Activated CD8-positive, alpha-beta memory T cell treated with anti-CD3 and anti-CD28 coated beads for 4 hours (primary cell): ENCODE results near the gene ZNF444.

Source experiments
- DNase-seq, 2 donors: peaks; one replicate each; pipeline ENCODE4 v3.0.0-alpha.2; 2020; ENCODE audit warnings: low read depth in 2 of 2

ZNF444 gene

DNA sequence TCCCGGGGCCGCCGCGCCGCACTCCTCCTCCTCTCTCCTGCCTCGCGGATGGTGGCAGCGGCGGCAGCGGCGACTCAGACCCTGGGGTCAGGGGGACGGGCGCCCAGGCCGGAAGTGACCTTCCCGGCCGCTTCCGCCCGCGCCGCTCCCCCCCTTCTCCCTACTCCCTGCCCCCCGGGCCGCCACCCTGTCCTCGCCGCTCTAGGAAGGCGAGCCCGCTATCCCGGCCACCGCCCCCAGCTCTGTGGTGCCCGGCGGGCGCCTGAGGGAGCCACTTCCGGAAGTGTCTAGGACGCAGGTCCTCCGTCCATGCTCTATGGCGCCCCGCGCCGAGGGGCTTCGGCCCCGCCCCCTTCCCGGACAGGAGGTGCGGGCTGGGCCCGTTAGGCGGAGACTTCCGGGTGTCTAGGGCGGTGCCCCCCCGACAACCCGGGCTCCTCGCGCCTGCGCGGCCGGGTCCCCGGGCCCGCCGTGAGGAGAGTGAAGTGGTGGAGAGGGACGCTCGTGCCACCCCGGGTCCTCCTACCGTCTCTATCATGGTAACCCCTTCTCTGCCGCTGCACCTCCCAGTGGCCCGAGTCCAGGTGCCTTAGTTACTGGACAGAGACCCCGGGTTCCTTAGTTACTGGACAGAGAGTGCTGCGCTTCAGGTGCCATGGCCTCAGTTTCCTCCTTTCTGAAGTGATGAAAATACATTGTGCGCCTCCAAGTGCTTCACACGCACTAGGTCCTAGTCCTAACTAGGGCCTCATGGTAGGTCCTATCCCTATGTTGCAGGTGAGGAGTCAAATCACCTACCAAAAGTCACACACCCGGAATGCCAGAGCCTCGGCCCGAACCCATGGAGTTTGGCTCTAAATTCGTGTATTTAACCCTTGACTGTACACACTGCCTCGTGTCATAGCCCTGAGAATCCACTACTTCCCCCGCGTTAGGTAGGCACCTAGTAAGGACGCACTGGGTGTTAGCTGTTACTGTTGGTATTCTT, 19.6 kb upstream of the ZNF444 start, which contains the start of gene ZNF787:
Gene ZNF787, minus strand, starts transcription at position 116 of the 988 bp plus-strand sequence. CDS start 18,078 bp downstream, outside the sequence.
- peak; percentile 94 to 95 for DNase-seq

DNA sequence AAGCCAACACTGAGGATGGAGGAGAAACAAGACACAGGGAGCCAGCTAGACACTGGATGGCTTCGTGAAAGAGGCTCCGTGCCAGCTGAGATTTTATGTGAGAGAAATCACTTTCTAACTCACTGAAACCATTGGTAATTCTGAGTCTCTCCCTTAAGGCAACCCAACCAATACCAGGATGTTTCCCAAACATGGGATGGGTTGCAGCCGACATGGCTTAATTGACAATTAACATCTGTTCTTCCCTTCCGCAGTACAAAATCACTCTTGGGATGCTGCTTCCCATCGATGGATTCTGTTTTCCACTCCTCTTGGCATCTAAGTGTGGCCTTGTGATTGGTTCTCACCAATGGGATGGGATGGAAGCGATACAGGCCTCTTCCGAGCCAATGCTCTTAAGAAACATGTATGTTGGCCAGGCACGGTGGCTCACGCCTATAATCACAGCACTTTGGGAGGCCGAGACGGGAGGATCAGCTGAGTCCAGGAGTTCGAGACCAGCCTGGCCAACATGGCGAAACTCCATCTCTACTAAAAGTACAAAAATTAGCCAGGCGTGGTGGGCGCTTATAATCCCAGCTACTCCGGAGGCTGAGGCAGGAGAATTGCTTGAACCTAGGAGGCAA, 17.7 kb upstream of the ZNF444 start:
- no peak for DNase-seq

DNA sequence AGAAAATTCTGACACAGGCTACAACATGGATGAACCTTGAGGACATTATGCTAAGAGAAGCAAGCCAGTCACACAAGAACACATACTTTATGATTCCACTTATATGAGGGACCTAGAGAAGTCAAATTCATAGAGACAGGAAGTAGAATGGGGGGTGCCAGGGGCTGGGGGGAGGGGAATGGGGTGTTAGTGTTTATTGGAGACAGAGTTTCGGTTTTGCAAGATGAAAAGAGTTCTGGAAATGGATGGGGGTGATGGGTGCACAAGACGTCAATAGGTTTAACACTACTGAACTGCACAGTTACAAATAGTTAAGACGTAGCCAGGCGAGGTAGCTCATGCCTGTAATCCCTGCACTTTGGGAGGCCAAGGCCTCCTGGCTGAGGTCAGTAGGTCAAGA, 16.5 kb upstream of the ZNF444 start:
- no peak for DNase-seq

DNA sequence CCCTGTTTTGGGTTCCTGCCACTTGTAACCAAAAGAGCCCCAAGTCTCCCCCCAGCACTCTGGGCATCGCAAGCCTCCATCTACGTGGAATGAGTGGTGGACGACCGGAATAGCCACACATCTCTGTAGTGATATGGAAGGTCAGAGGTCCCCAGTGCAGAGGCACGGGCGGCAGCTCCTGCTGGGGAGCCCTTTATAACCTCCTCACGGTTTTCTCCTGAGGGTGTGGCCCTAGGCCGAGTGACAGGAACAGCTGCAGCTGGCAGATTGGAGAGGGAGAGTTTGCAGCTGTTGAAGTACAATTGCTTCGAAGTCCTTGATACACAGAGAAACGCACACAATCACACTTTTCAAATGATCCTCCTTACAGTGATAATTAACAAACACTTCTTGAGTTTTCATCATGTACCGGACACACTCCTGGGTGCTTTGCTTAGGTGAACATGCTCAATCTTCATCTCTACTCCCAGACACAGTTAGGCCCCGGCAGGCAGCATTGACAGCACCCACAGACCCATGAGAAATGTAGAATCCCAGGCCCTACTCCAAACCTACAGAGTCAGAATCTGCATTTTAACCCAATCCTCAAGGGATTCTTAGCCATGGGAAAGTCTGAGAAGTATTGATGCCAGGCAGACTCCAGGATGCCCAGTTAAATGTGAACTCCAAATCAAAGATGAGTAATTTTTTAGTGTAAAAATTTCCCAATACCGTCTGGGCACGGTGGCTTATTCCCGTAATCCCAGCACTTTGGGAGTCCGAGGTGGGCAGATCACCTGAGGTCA, 15.1 kb upstream of the ZNF444 start:
- no peak for DNase-seq

DNA sequence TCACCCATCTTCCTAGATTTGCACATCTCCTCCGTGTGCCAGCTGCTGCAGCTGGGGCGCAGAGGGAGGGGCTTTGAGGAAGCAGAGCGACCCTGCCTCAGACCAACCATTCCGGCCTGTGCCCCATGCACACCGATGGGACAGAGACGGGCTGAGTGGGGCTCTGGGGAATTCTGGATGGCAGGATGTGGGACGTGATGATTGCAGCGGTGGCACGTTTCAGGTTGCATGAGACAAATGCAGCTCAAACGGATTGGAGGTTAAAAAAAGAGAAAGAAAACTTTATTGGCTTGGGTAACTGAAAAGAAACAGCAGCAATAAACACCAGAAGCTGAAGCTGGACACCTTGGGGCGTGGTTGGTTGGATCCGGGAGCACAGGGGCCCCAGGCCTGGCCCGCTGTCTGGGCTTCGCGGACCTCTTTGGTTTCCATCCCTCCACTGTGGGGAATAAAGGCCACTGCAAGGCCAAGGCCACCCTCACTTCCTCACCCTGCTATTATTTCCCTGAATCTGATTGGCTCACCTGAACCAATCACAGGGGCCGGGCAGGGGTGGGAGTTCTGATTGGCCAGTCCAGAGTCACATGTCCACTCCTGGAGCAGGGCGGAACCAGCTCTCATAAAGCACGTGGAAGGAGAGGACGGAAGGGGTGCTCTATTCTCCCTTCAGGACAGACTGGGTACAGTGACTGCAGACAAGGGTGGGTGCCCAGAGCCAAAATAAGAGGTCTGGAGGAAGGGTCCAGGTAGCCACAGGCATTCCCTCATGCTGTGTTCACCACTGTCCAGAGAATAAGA, 13.9 kb upstream of the ZNF444 start:
- no peak for DNase-seq

DNA sequence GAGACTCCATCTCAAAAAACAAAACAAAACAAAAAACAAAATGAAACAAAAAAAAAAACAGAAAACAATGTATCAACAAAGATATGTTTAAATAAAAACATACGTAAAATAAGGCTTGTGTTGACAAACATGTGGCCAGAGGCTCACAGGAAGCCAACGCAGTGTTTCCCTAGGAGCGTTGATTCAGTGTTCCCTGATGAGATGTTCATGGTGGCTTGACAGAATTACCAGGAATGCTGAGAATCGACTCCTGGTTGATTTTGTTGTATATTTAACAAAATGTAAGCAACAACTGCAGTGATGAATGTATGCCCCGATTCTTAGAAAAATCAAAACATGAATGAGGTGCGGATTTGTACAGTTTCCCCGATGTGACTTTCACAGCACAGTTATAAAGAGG, 11.1 kb upstream of the ZNF444 start:
- no peak for DNase-seq

DNA sequence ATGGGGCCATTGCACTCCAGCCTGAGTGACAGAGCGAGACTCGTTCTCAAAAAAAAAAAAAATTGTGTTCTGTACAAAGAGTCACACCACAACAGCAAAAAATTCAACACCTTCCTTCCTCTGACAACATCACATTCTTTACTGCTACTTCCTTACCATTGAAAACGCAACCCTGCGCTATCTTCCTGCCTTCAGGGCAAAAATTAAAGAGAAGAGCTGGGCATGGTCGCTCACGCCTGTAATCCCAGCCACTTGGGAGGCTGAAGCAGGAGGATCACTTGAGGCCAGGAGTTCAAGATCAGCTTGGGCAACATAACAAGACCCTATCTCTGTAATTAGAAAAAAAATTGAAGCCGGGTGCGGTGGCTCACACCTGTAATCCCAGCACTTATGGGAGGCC, 9.4 kb upstream of the ZNF444 start:
- DNase-seq, result no peak

DNA sequence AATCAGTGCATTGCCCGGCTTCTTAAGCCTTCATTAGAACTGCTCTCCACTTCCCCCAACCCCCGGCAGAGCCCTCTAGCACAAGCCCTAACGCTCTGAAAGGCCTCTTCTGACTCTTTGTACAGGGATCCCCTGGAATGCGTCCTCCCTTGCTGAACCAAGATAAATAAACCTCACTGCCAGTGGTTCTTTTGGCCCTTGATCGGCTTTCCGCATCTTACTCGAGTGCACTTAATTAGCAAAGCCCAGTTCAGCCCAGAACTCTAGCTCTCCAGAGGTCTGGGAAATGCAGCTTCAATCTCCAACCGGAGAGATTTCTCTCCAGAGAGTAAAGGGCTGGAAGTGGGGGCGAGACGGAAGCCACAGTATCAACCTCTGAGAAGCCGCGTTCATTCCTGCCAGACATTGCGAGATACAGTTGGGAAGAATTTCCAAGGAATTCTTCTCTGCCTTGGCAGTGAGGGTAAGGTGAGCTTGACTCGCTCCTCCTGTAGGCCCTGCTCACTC, 8.7 kb upstream of the ZNF444 start:
- no peak for DNase-seq

DNA sequence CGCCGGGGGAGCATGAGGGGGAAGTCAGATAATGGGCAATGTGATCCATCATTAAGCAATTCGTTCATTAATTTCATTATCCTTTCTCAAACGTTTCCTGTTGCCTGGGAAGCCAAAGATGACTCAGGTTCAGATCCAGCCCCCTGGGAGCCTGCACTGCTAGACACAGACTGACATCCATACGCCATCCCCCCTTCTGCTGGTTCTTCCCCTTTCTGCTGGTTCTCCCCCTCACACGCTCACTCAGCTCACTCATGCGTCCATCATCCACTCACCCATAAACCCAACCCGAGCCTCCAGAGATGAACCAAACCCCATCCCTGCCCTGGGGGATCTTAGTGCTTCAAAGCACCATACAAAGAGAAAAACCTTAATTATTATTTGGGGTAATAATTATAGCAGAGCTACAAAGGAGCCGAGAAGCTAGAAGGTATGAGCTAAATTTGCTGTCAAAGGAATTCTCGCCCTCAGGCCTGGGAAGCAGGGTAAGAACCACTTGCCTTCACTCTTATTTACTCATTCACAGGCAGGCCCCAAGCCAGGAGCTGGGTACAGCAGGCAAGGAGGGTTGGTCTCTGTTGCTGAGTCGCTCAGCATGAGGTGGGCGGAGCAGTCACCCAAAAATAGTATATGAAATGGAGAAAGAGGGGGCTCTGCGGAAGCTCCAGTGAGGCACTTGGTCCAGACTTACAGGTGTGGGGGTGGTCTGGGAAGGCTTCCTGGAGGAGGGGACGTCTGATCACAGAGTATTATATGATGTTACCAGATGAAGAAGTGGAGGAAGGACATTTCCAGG, 7.0 kb upstream of the ZNF444 start:
- DNase-seq, result no peak

DNA sequence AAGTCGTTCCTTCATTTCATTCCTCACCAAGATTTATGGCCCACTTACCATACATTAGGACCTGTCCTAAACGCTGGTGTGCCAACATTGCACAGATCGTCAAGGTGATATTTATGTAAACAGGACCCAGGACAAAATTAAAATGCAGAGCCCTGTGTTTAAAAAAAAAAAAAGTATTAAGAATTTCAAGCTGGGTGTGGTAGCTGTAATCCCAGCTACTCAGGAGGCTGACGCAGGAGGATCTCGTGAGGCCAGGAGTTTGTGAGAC, 6.5 kb upstream of the ZNF444 start:
- no peak for DNase-seq

DNA sequence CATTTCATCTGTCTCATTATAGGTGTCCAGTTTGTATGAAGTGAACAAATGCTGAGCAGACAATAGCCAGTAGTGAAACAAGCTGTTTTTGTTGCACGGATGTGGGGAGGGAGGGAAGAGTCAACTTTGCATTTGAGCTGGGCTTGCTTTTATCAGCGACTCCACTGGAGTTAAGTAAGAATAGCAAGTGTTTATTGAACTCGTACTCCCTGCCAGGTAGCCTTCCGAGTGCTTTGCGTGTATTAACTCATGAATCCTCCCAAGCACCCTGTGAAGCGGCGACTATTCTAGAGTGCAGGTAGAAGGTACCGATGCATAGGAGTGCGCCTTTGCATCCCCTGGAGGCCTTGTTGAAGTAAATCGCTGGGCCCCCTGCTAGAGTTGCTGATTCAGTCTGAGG, 4.7 kb upstream of the ZNF444 start:
- DNase-seq, result no peak

DNA sequence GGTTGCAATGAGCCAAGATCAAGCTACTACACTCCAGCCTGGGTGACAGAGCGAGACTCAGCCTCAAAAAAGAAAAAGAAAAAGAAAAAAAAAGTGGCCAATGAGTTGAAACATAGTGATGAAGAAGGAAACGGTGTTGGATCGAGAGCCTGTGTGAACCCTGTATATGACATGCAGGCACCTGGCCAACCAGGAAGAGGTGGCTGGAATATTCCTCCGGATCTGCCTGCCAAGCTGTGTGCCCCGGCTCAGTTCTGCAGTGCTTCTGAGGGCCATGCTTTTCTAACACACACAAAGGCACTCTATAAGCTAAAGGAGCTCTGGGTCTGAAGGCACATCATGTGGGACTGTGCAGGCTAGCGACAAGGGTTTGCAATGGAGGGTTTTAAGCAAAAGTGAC, 3.7 kb upstream of the ZNF444 start:
- no peak for DNase-seq

DNA sequence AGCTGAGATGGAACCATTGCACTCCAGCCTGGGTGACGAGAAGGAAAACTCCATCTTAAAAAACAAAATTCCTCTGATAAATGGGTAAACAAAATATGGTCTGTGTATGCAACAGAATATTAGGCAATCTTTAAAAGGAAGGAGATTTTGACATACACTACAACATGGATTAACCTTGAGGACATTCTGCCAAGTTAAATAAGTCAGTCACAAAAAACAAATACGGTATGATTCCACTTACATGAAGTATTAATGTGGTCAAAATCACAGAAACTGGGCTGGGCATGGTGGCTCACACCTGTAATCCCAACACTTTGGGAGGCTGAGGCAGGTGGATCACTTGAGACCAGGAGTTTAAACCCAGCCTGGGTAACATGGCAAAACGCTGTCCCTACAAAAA, 3.0 kb upstream of the ZNF444 start:
- DNase-seq, result no peak

DNA sequence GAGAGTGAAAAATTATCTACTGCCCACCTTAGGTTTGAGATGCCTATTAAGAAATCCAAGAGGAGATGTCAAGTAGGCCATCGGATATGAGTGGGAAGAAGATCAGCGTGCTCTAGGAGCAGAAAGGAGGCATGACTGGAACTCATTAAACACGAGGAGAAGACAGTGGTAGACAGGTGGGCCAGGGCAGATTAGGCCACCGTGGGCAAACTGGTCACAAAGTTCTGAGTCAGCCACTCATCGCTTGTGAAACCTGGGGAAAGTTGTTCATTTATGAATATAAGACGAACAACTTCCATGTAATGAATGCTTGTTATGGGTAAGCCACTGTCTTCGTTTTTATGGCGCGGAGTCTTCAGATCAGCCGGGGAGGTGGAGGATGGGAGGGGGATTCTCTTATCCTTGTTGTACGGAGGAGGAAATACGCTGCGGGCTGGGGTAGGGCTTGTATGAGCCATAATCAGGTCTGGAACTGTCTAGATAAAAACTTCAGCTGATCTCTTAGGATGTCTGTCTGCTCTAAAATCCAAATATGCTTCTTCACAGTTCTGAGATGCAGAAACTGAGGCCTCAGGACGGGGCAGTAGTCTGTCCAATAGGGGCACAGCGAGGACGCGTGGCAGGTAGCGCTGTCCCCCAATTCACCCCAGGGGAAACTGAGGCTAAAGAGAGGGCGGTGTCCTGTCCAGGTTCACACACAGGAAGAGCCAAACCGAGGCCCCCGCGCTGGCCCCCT, 1.1 kb upstream of the ZNF444 start:
- no peak for DNase-seq

DNA sequence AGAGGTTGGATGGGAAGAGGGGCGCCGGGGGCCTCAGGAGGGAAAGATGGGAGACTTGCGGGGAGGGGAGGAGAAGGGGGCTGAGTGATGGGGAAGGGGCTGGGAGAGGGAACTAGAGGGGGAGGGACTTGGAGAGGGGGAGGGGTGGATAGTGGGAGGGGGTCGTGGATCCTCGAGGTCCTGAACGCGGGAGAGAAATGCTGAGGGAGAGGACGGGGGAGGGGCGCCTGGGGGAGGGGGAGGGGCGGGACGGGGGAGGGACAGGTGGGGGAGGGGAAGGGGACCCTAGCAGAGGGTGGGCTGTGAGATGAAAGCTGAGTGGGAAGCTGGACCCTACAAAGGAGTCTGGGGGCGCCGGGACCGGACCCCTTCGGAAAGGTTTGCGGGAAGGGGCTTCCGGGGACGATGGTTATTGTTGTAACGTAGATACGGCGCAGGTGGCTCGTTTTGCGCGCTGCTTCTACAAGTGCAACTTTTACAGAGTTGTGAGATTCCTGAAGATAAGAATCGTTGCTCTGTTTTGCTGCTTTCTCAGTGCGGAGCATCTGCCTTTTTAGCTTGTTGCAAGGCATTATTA, 418 bp downstream of the ZNF444 start:
- no peak for DNase-seq

DNA sequence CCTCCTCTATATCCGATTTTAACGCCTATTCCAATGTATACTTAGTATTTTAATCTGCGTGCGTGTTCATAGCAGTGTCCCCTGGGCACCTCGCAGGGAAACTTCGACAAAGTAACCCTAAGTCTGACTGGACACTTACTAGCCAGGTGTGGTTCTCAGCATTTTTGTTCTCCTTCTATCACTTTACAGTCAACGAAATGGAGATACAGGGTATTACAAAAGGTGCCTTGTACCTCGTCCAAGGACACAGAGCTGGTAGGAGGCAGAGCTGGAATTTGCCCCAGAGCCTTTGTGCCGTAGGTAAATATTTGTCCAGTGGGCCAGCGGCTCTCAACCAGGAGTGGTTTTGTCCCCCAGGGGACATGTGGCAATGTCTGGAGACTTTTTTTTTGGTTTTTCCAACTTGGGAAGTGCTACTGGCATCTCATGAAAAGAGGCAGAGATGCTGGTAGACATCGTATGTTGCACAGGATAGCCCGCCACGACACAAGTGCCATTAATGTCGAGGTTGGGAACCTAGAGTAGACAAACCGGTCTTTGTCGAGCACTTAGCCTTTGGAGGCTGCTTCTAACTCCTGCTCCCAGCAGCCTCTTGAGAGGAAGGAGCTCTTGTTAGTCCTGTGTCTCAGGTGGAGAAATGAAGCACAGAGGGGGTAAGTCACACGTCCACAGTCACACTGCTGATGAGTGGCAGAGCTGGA, 1.1 kb downstream of the ZNF444 start:
- DNase-seq, result no peak

DNA sequence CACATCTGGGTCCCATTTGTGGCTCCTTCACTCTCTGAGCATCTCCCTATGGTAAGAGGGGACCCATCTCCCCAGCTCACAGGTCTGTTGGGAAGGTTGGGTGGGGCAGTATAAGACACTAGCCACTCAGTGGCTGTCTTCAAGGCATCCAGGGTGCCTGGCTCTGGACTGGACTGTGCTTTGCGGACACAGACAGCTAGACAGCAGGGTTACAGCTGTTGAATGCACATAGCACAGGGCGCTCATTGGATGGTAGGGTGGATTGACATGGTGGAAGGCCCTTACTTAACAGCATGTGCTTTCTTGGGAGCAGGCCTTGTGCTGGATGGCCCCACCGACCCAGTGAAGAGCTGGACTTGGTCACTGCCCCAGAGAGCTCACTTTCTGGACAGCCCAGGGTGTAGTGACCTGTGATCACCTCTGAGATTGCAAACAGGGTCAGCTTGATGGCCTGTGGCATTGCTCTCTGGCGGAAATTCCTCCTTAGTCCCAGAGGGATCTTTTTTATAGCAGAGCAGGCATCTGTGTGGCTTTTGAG, 1.9 kb downstream of the ZNF444 start:
- DNase-seq, result no peak

DNA sequence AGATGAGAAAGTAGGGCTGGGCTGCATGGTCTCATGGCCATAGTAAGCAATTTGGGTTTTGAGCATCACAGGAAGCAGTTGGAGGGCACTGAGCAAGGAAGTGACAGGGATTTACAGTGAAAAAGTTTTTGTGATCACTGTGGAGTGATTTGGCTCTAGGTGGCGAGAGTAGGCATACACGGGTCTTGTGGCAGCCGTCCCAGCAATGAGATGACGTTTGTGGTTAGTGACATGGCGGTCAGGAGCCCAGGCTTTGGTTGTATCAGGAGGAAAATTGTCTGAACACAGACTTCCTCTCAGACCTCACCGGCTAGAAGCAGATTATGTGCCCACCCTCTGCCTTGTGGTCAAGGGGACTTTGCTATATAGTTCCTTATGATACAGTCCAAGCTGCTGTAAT, 3.3 kb downstream of the ZNF444 start:
- DNase-seq, result no peak

DNA sequence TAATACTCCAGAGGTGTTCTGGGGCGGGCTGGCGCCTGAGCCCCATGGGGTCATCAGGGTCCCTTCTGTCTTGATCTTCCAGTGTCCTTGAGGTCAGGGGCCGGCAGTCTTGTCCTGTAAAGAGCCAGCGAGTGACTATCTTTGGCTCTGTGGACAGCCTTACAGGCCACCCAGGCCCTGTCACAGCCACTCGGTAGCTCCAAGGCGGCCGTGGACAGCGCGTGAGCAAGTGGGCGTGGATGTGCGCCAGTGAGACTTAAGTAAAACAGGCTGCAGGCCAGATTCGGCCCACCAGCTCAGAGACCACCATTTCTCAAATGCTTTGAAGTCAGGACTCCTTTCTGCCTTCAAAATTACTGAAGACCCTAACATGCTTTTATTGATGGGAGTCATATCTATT, 3.7 kb downstream of the ZNF444 start:
- DNase-seq, result no peak
